Measurements from ENCODE around the gene CADM2. TPM values are rescaled to one million over a fixed set of nuclear protein-coding genes. Genes with fewer than 3 reads are reported as not detected.

Gene CADM2
- total RNA-seq, 1 experiment from 2014 or later = not detected

DNA sequence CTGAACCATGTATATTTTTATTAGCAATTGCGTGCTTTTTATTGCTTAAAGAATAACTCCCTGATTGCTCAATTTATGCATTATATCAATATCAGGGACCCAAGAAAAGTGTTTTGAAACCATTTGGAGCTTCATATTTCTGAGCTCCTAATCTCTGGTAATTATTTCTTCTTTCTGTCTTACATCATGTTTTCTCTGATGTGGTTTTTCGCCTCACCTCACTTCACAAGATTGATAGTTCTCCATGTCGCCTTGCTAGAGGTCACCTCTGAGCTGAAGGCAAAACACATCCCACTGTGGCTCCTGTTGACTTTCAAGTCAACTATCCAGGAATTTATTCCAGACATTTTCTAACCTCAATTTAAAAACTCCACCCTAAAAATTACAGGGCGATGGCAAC is 837.4 kb downstream of the CADM2 start:
- Histone ChIP-seq H3K9me2 (ENCODE audit: insufficient read depth) (no peaks in the 10 kb centered on the region), H3K27ac (ENCODE audit: low read depth, low read length) (no peak overlapping the region), H3K79me2 (ENCODE audit: insufficient read depth, low read length) (no peaks in the 10 kb centered on the region), H3K9me3 (ENCODE audit: control insufficient read depth in 1 of 2, insufficient read depth in 1 of 2, low read depth in 1 of 2, low read length in 2 of 2) (peaks cover 0 to 18% of the 10 kb centered on the region in 2 experiments; a peak in 3 of 4 replicates), H3K4me2 (ENCODE audit: low read length) (no peak overlapping the region), H3K9ac (ENCODE audit: low read length) (no peak overlapping the region), H3K27me3 (ENCODE audit: insufficient read depth, low read length) (no peaks in the 10 kb centered on the region), H3K4me3 (replicated peaks in 1 of 2; ENCODE audit: low read depth in 1 of 2, low read length in 2 of 2) (no peak overlapping the region), H3K4me1 (ENCODE audit: control insufficient read depth in 1 of 2, insufficient read depth in 2 of 2, low read length in 2 of 2) (no peaks in the 10 kb centered on the region), H3K36me3 (ENCODE audit: control insufficient read depth in 1 of 2, insufficient read depth in 2 of 2, low read length in 2 of 2) (no peaks in the 10 kb centered on the region), H4K20me1 (ENCODE audit: insufficient read depth) (no peaks in the 10 kb centered on the region), H2AFZ (ENCODE audit: low read depth, low read length, poor library complexity, severe bottlenecking) (no peak overlapping the region)
- intact Hi-C loops (cut with micrococcal nuclease) = no loop called here
- ATAC-seq = no peak
- TF ChIP-seq, protein P1, sequence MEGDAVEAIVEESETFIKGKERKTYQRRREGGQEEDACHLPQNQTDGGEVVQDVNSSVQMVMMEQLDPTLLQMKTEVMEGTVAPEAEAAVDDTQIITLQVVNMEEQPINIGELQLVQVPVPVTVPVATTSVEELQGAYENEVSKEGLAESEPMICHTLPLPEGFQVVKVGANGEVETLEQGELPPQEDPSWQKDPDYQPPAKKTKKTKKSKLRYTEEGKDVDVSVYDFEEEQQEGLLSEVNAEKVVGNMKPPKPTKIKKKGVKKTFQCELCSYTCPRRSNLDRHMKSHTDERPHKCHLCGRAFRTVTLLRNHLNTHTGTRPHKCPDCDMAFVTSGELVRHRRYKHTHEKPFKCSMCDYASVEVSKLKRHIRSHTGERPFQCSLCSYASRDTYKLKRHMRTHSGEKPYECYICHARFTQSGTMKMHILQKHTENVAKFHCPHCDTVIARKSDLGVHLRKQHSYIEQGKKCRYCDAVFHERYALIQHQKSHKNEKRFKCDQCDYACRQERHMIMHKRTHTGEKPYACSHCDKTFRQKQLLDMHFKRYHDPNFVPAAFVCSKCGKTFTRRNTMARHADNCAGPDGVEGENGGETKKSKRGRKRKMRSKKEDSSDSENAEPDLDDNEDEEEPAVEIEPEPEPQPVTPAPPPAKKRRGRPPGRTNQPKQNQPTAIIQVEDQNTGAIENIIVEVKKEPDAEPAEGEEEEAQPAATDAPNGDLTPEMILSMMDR (IDR thresholded peaks at IDR 0.05 in 2 of 3, conservative IDR thresholded peaks at IDR 0.05 in 1 of 3; ENCODE audit: borderline replicate concordance in 1 of 3, insufficient read depth in 1 of 3, low read depth in 2 of 3, low read length in 2 of 3) = no peak
- no peak for TF ChIP-seq FOSL1 (IDR thresholded peaks at IDR 0.05; ENCODE audit: low read depth)
- TF ChIP-seq TCF7L2 (IDR thresholded peaks at IDR 0.05; ENCODE audit: borderline replicate concordance, extremely low read depth, insufficient read depth, insufficient read length) = peak; percentile 22
- TF ChIP-seq POLR2AphosphoS5 (IDR thresholded peaks at IDR 0.05; ENCODE audit: low read depth, low read length) = no peak
- BruUV-seq (replicated peaks) = no TSS peak
- no peak for DNase-seq (ENCODE audit: low read depth, low spot score)
- ChIA-PET POLR2A (no interaction called here), CTCF (no interaction called here), RAD21 (ENCODE audit: low non-redundant PET in 1 of 2, low total read pairs in 2 of 2, uncharacterized antibody in 2 of 2, unreplicated experiment in 2 of 2) (no interaction called here)

DNA sequence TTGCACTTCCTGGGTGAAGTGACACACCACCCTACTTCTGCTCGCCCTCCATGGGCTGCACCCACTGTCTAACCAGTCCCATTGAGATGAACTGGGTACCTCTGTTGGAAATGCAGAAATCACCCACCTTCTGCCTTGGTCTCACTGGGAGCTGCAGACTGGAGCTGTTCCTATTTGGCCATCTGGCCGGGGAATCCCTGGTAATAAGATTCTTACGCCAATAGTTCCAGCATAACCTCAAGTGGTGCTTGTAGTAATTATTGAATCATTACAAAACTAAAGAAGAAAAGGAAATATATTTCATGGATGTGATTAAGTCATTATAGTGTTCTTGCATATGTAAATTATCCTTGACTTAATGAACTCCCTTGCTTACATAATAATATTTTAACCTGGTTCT is 841.9 kb downstream of the CADM2 start:
- Histone ChIP-seq H3K79me2 (ENCODE audit: insufficient read depth, low read length) (no peaks in the 10 kb centered on the region), H3K4me2 (ENCODE audit: low read length) (no peak overlapping the region), H4K20me1 (ENCODE audit: insufficient read depth) (no peaks in the 10 kb centered on the region), H3K9me3 (ENCODE audit: control insufficient read depth in 1 of 2, insufficient read depth in 1 of 2, low read depth in 1 of 2, low read length in 2 of 2) (no peaks in the 10 kb centered on the region; a peak in 2 of 4 replicates), H3K4me3 (replicated peaks in 1 of 2; ENCODE audit: low read depth in 1 of 2, low read length in 2 of 2) (no peak overlapping the region), H2AFZ (ENCODE audit: low read depth, low read length, poor library complexity, severe bottlenecking) (no peak overlapping the region), H3K4me1 (ENCODE audit: control insufficient read depth in 1 of 2, insufficient read depth in 2 of 2, low read length in 2 of 2) (no peaks in the 10 kb centered on the region), H3K9ac (ENCODE audit: low read length) (no peak overlapping the region), H3K9me2 (ENCODE audit: insufficient read depth) (no peaks in the 10 kb centered on the region), H3K27ac (ENCODE audit: low read depth, low read length) (no peak overlapping the region), H3K36me3 (ENCODE audit: control insufficient read depth in 1 of 2, insufficient read depth in 2 of 2, low read length in 2 of 2) (no peaks in the 10 kb centered on the region), H3K27me3 (ENCODE audit: insufficient read depth, low read length) (no peaks in the 10 kb centered on the region)
- DNase-seq (ENCODE audit: low read depth, low spot score) (no peak), ATAC-seq (no peak)
- BruUV-seq (replicated peaks) = no TSS peak
- intact Hi-C loops (cut with micrococcal nuclease) = loop anchor here (10.0 kb wide), 1 partner anchor 56 kb away; no protein-coding TSS in a partner anchor
- ChIA-PET RAD21 (ENCODE audit: low non-redundant PET in 1 of 2, low total read pairs in 2 of 2, uncharacterized antibody in 2 of 2, unreplicated experiment in 2 of 2) (no interaction called here), POLR2A (no interaction called here), CTCF (no interaction called here)
- no peak for TF ChIP-seq RAD21 (IDR thresholded peaks at IDR 0.05; ENCODE audit: low read depth)
- no peak for TF ChIP-seq CBX3 (IDR thresholded peaks at IDR 0.05; ENCODE audit: low read depth)
- no peak for TF ChIP-seq CEBPB (IDR thresholded peaks at IDR 0.05; ENCODE audit: low read depth)
- TF ChIP-seq, protein P2, sequence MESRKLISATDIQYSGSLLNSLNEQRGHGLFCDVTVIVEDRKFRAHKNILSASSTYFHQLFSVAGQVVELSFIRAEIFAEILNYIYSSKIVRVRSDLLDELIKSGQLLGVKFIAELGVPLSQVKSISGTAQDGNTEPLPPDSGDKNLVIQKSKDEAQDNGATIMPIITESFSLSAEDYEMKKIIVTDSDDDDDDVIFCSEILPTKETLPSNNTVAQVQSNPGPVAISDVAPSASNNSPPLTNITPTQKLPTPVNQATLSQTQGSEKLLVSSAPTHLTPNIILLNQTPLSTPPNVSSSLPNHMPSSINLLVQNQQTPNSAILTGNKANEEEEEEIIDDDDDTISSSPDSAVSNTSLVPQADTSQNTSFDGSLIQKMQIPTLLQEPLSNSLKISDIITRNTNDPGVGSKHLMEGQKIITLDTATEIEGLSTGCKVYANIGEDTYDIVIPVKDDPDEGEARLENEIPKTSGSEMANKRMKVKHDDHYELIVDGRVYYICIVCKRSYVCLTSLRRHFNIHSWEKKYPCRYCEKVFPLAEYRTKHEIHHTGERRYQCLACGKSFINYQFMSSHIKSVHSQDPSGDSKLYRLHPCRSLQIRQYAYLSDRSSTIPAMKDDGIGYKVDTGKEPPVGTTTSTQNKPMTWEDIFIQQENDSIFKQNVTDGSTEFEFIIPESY (IDR thresholded peaks at IDR 0.05; ENCODE audit: extremely low read depth, insufficient replicate concordance, low read length) = no peak
- no peak for TF ChIP-seq TCF7L2 (IDR thresholded peaks at IDR 0.05; ENCODE audit: borderline replicate concordance, extremely low read depth, insufficient read depth, insufficient read length)
- no peak for TF ChIP-seq FOSL1 (IDR thresholded peaks at IDR 0.05; ENCODE audit: low read depth)
- no peak for TF ChIP-seq SRF (IDR thresholded peaks at IDR 0.05; ENCODE audit: low read depth)
- TF ChIP-seq EZH2phosphoT487 (IDR thresholded peaks at IDR 0.05; ENCODE audit: borderline replicate concordance) = no peak
- TF ChIP-seq SP1 (IDR thresholded peaks at IDR 0.05; ENCODE audit: low read depth) = no peak
- TF ChIP-seq ZNF274 (IDR thresholded peaks at IDR 0.05; ENCODE audit: low read depth, low read length) = no peak
- TF ChIP-seq SIN3A (IDR thresholded peaks at IDR 0.05; ENCODE audit: low read depth) = no peak
- TF ChIP-seq JUND (IDR thresholded peaks at IDR 0.05) = no peak
- no peak for TF ChIP-seq POLR2AphosphoS5 (IDR thresholded peaks at IDR 0.05; ENCODE audit: low read depth, low read length)
- TF ChIP-seq YY1 (IDR thresholded peaks at IDR 0.05; ENCODE audit: extremely low read depth, insufficient replicate concordance, low read depth, low read length) = no peak
- no peak for TF ChIP-seq EGR1 (IDR thresholded peaks at IDR 0.05; ENCODE audit: low read depth)
- TF ChIP-seq POLR2A (IDR thresholded peaks at IDR 0.05; ENCODE audit: borderline replicate concordance, extremely low read depth, insufficient read depth, insufficient read length) = no peak
